CD4-positive, alpha-beta T cell treated with Interferon alpha-2 for 1 hour (primary cell): Measurements from ENCODE around the gene KRTCAP2.
"Not testable (repeated sequence)": the region's sequence is repeated elsewhere in the genome, so short reads cannot be mapped to it uniquely, and the experiment has no call there.

Source experiments
- DNase-seq, 2 donors: peaks; one replicate each; pipeline ENCODE4 v3.0.0-alpha.2; 2020 to 2022

Gene KRTCAP2

GRCh38 chr1:155167166-155168104, 5.7 kb downstream of the KRTCAP2 start:
- DNase-seq = peak; percentile 85 to 87

GRCh38 chr1:155166471-155167165, 6.5 kb downstream of the KRTCAP2 start:
- no peak for DNase-seq

GRCh38 chr1:155166051-155166470, 7.0 kb downstream of the KRTCAP2 start:
- no peak for DNase-seq

- DNase-seq = not testable (repeated sequence)
These were observed 8.5 kb downstream of the KRTCAP2 start for GRCh38 chr1:155164625-155165024.

GRCh38 chr1:155163785-155164184, 9.3 kb downstream of the KRTCAP2 start:
- DNase-seq = not testable (repeated sequence)

- not testable (repeated sequence) for DNase-seq
These were observed 10.5 kb downstream of the KRTCAP2 start for GRCh38 chr1:155162631-155163030.

GRCh38 chr1:155160128-155160527, 13.0 kb downstream of the KRTCAP2 start:
- no peak for DNase-seq

- no peak for DNase-seq
These were observed 14.1 kb downstream of the KRTCAP2 start for GRCh38 chr1:155158991-155159390.

- DNase-seq = not testable (repeated sequence)
These were observed 17.0 kb downstream of the KRTCAP2 start for GRCh38 chr1:155155996-155156643.

GRCh38 chr1:155145491-155145890, 27.6 kb downstream of the KRTCAP2 start:
- no peak for DNase-seq

GRCh38 chr1:155141749-155142148, 31.4 kb downstream of the KRTCAP2 start:
- no peak for DNase-seq

GRCh38 chr1:155140630-155140953, 32.5 kb downstream of the KRTCAP2 start:
- no peak for DNase-seq

- DNase-seq = peak; percentile 86 to 89
These were observed 33.0 kb downstream of the KRTCAP2 start, which contains the start of gene DPM3 for GRCh38 chr1:155139895-155140629. TSS of gene DPM3 (minus strand) at chr1:155140531. CDS start at chr1:155140240, 291 bp downstream.

GRCh38 chr1:155137154-155137949, 35.8 kb downstream of the KRTCAP2 start:
- no peak for DNase-seq

GRCh38 chr1:155136748-155137147, 36.4 kb downstream of the KRTCAP2 start:
- DNase-seq = peak; percentile 37 to 54

GRCh38 chr1:155135415-155136028, 37.6 kb downstream of the KRTCAP2 start, which contains the start of gene SLC50A1:
TSS of gene SLC50A1 (plus strand) at chr1:155135852. CDS start at chr1:155135912, 60 bp downstream.
- peak; percentile 93 to 94 for DNase-seq

- DNase-seq = peak; percentile 62 to 76
These were observed 38.2 kb downstream of the KRTCAP2 start for GRCh38 chr1:155134880-155135414.

- DNase-seq = no peak
These were observed 38.8 kb downstream of the KRTCAP2 start for GRCh38 chr1:155134322-155134721.

GRCh38 chr1:155133799-155134281, 39.3 kb downstream of the KRTCAP2 start:
- no peak for DNase-seq

- DNase-seq = no peak
These were observed 41.2 kb downstream of the KRTCAP2 start for GRCh38 chr1:155131856-155132255.

GRCh38 chr1:155131285-155131684, 41.8 kb downstream of the KRTCAP2 start:
- no peak for DNase-seq
